Activated CD4-positive, alpha-beta T cell treated with anti-CD3 and anti-CD28 coated beads, Interleukin-2, amount 50 U/mL, for 48 hours (primary cell): ENCODE data around the gene AP4B1.

Experiments
- DNase-seq, 2 experiments: peaks; one replicate each; pipeline ENCODE4 v3.0.0-alpha.2; 2020

AP4B1 gene

GRCh38 chr1:113929750-113930498, 25.3 kb upstream of the AP4B1 start:
- DNase-seq = peak; percentile 58 to 63

- peak; percentile 93 to 94 for DNase-seq
Measured at GRCh38 chr1:113928941-113929749, 24.5 kb upstream of the AP4B1 start, which contains the start of gene HIPK1. TSS of gene HIPK1 (plus strand) at chr1:113929324.

- no peak for DNase-seq
Measured at GRCh38 chr1:113928187-113928930, 23.8 kb upstream of the AP4B1 start.

- no peak for DNase-seq
Measured at GRCh38 chr1:113924473-113924872, 19.9 kb upstream of the AP4B1 start.

- no peak for DNase-seq
Measured at GRCh38 chr1:113922957-113923356, 18.4 kb upstream of the AP4B1 start.

GRCh38 chr1:113918243-113918642, 13.6 kb upstream of the AP4B1 start:
- DNase-seq = no peak

- no peak for DNase-seq
Measured at GRCh38 chr1:113917400-113918082, 12.9 kb upstream of the AP4B1 start.

- DNase-seq = no peak
Measured at GRCh38 chr1:113916974-113917373, 12.4 kb upstream of the AP4B1 start.

- no peak for DNase-seq
Measured at GRCh38 chr1:113913887-113914664, 9.5 kb upstream of the AP4B1 start.

GRCh38 chr1:113913312-113913668, 8.7 kb upstream of the AP4B1 start:
- DNase-seq = no peak

- no peak for DNase-seq
Measured at GRCh38 chr1:113912594-113913311, 8.2 kb upstream of the AP4B1 start.

GRCh38 chr1:113905435-113905861, 849 bp upstream of the AP4B1 start:
- peak; percentile 41 to 50 for DNase-seq

GRCh38 chr1:113904293-113904673, 316 bp downstream of the AP4B1 start:
- no peak for DNase-seq

- DNase-seq = peak; percentile 31 to 40
Measured at GRCh38 chr1:113903501-113904292, 902 bp downstream of the AP4B1 start.

- no peak for DNase-seq
Measured at GRCh38 chr1:113901191-113901590, 3.4 kb downstream of the AP4B1 start.

- DNase-seq = no peak
Measured at GRCh38 chr1:113899111-113899510, 5.5 kb downstream of the AP4B1 start.

GRCh38 chr1:113898241-113898814, 6.3 kb downstream of the AP4B1 start:
- no peak for DNase-seq

GRCh38 chr1:113895961-113896360, 8.6 kb downstream of the AP4B1 start:
- DNase-seq = no peak

GRCh38 chr1:113895098-113895497, 9.5 kb downstream of the AP4B1 start:
- no peak for DNase-seq

GRCh38 chr1:113893267-113893666, 11.3 kb downstream of the AP4B1 start:
- DNase-seq = no peak
